H1 (cell line): ENCODE measurements around the gene PCNX1. TPM values are rescaled to one million over a fixed set of nuclear protein-coding genes. Genes with fewer than 3 reads are reported as not detected.

ENCODE experiments used
- CBX5 ChIP-seq: fragments of 300-800, 300-1000 bp; sonication (generic); IDR thresholded peaks from 2 replicates; pipeline ENCODE4 v1.7.1; 2016; ENCODE audit warnings: antibody characterized with exemption, low read length, low read depth
- GABPA ChIP-seq: IDR thresholded peaks from 2 replicates; pipeline ENCODE4 v1.6.1; 2011; ENCODE audit warnings: mild to moderate bottlenecking, low read length, moderate library complexity, borderline replicate concordance; ENCODE audit not compliant: insufficient read depth
- KDM1A ChIP-seq: fragments of 200-600, 300-600 bp; sonication (generic); IDR thresholded peaks from 2 replicates; pipeline ENCODE4 v1.7.1; 2016; ENCODE audit warnings: mild to moderate bottlenecking, low read length, borderline replicate concordance
- RNF2 ChIP-seq: fragments of 200-900, 300-1000 bp; sonication (generic); IDR thresholded peaks from 2 replicates; pipeline ENCODE4 v1.7.1; 2016; ENCODE audit warnings: borderline replicate concordance, low read depth, mild to moderate bottlenecking, antibody characterized with exemption, low read length; ENCODE audit not compliant: poor library complexity, severe bottlenecking; ENCODE audit errors: missing control alignments
- polyA plus RNA-seq, 7 experiments: library from polyadenylated mRNA; depleted of rRNA in 3 of 7; stranded (reverse) in 5 of 7; unstranded in 2 of 7; fragments of >200 nt in 5 of 7; fragments of 200-250 nt in 2 of 7; gene quantifications; 1 replicate in 5 of 7; 2 replicates in 1 of 7; 4 replicates in 1 of 7; pipeline versions ENCODE4 v1.2.1 to v1.2.3, GENCODE V29; 2011 to 2013; ENCODE audit warnings: missing spikeins in 2 of 7, mixed read lengths in 2 of 7
- total RNA-seq: library from RNA; stranded (reverse); fragmentation: NEBNext Ultra II Directional; extraction: Animal tissue kit (Norgen Biotek cat#: 25700); gene quantifications from 2 replicates; pipeline ENCODE4 v1.2.1, GENCODE V29; 2021

The PCNX1 gene
- total and polyA plus RNA-seq, 2 of the 8 experiments (the other 6 are each of a cell fraction or from before 2014, with no cell fraction given), result 37.7 to 53.2 TPM

DNA sequence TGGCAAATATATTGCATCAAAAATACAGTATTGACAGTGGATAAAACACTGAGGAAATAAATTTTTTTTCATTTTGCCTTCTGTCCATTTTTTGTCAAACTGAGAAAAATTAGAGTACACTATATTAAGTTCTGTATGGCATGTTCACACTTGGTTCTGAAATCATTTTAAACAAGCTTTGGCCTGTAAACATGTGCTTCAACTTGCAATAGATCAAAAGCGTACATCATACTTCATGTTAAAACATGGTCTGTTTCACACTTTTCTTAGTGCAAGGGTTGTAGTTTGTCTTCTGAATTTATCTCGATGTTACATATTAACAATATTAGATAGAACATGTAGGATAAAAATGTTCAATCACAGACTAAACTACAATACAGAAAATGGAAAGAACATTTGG, 208.0 kb downstream of the PCNX1 start (continued):
- TF ChIP-seq CBX5, result no peak
- no peak for TF ChIP-seq GABPA
- no peak for TF ChIP-seq KDM1A
- TF ChIP-seq RNF2, result no peak
